Erythroblast (primary cell): ENCODE results near the gene MED12L.

Experiments
- GATA1 ChIP-seq: IDR thresholded peaks from 2 replicates; pipeline ENCODE4 v1.6.1; 2011; ENCODE audit warnings: low read depth, mild to moderate bottlenecking, control low read depth, low read length, moderate library complexity
- POLR2A ChIP-seq: IDR thresholded peaks from 2 replicates; pipeline ENCODE4 v1.6.1; 2011; ENCODE audit warnings: mild to moderate bottlenecking, low read length

- TF ChIP-seq POLR2A = no peak
- TF ChIP-seq GATA1 = no peak
Measured at GRCh38 chr3:151306168-151306810, 220.8 kb downstream of the MED12L start.
